ENCODE data around the gene IQCH.

DNA sequence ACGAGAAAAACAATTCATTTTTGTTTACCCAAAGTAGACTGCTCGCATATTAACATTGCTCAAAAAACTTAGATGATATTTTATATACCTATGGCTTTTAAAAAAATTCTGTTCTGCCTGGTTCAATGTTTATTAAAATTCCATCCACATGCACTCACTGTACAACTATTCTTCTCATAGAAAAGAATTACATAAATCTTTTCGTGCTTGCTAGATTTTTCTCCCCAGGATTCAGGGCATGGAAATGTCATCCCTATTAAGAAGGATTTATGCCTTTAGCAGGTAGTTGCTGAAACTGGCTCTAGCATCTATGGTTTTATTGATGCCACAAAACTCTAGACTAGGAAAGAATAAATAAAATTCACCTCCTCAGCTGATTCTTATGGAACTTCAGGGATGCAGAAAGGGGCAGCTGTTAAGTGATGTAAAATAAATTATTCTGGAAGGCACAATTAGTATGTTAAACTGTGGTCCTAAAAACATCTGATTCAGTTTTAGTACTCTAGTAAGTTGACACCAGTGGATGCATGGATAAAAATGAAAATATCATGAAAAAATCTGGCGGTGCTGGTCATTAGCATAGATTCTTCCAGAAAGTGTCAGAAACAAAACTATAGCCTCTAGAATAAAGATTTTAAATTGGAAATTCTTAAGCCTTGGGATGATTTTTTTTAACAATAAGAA is 41.8 kb upstream of the IQCH start:
- TF ChIP-seq EZH2 (IDR thresholded peaks at IDR 0.05) (no peak), FOXP2 (optimal IDR thresholded peaks at IDR 0.05; ENCODE audit: control extremely low read depth, extremely low read length, insufficient read depth) (no peak), POLR2AphosphoS5 (IDR thresholded peaks at IDR 0.05; ENCODE audit: borderline replicate concordance, low read depth, low read length) (no peak)
